Stimulated activated CD4-positive, alpha-beta T cell treated with anti-CD3 and anti-CD28 coated beads, Interleukin-12 subunit alpha, Interleukin-12 subunit beta, amount 100 ng/mL, for 48 hours (primary cell): ENCODE data around the gene BCKDHA.
"Not testable (repeated sequence)": the region's sequence is repeated elsewhere in the genome, so short reads cannot be mapped to it uniquely, and the experiment has no call there.

Source experiments
- DNase-seq, 3 donors: peaks; one replicate each; pipeline ENCODE4 v3.0.0-alpha.2; 2020; ENCODE audit warnings: low read depth in 2 of 3, low spot score in 1 of 3

Gene BCKDHA

GRCh38 chr19:41366089-41366488 lies 31.5 kb upstream of the BCKDHA start:
- no peak for DNase-seq

GRCh38 chr19:41367848-41368301 lies 29.7 kb upstream of the BCKDHA start:
- DNase-seq: no peak

GRCh38 chr19:41369769-41370168 lies 27.8 kb upstream of the BCKDHA start:
- DNase-seq: no peak

- not testable (repeated sequence) for DNase-seq
Measured at GRCh38 chr19:41371119-41371518, 26.5 kb upstream of the BCKDHA start.

- DNase-seq: no peak
Measured at GRCh38 chr19:41371541-41371940, 26.1 kb upstream of the BCKDHA start.

GRCh38 chr19:41372501-41372900 lies 25.1 kb upstream of the BCKDHA start:
- DNase-seq: no peak

GRCh38 chr19:41373993-41374392 lies 23.6 kb upstream of the BCKDHA start:
- no peak for DNase-seq

GRCh38 chr19:41376241-41376997 lies 21.2 kb upstream of the BCKDHA start, which contains the start of gene TMEM91:
TSS of gene TMEM91 (plus strand) at chr19:41376533. CDS start at chr19:41378310, 1,777 bp downstream.
- DNase-seq: no peak

- DNase-seq: no peak
Measured at GRCh38 chr19:41376998-41377365, 20.6 kb upstream of the BCKDHA start.

GRCh38 chr19:41377977-41378709 lies 19.5 kb upstream of the BCKDHA start:
- DNase-seq: no peak

- not testable (repeated sequence) for DNase-seq
Measured at GRCh38 chr19:41381536-41381935, 16.1 kb upstream of the BCKDHA start.

- no peak for DNase-seq
Measured at GRCh38 chr19:41384351-41384750, 13.3 kb upstream of the BCKDHA start.

GRCh38 chr19:41386442-41386841 lies 11.2 kb upstream of the BCKDHA start:
- DNase-seq: no peak

- no peak for DNase-seq
Measured at GRCh38 chr19:41391618-41392017, 6.0 kb upstream of the BCKDHA start.

GRCh38 chr19:41392775-41393174 lies 4.8 kb upstream of the BCKDHA start:
- no peak for DNase-seq

- DNase-seq: no peak
Measured at GRCh38 chr19:41395355-41395754, 2.3 kb upstream of the BCKDHA start.

- no peak for DNase-seq
Measured at GRCh38 chr19:41398050-41398418, 416 bp downstream of the BCKDHA start.

- DNase-seq: no peak
Measured at GRCh38 chr19:41398598-41398997, 980 bp downstream of the BCKDHA start.

GRCh38 chr19:41399091-41399490 lies 1.5 kb downstream of the BCKDHA start:
- DNase-seq: no peak

GRCh38 chr19:41399525-41399924 lies 1.9 kb downstream of the BCKDHA start:
- no peak for DNase-seq

- DNase-seq: no peak
Measured at GRCh38 chr19:41401483-41401882, 3.9 kb downstream of the BCKDHA start.

GRCh38 chr19:41402010-41402409 lies 4.4 kb downstream of the BCKDHA start:
- no peak for DNase-seq
